GM12873 (cell line): Measurements from ENCODE around the gene PLP2.

Source experiments
- CTCF ChIP-seq: IDR thresholded peaks from 2 replicates; pipeline ENCODE4 v1.5.1; 2012; ENCODE audit warnings: low read depth, mild to moderate bottlenecking, moderate library complexity, low read length, control low read depth; ENCODE audit not compliant: insufficient read depth; ENCODE audit errors: missing control alignments

Gene PLP2

GRCh38 chrX:49212209-49212608 is 40.5 kb downstream of the PLP2 start:
- TF ChIP-seq CTCF: no peak

- TF ChIP-seq CTCF: no peak
Measured at GRCh38 chrX:49212861-49213260, 41.2 kb downstream of the PLP2 start.

DNA sequence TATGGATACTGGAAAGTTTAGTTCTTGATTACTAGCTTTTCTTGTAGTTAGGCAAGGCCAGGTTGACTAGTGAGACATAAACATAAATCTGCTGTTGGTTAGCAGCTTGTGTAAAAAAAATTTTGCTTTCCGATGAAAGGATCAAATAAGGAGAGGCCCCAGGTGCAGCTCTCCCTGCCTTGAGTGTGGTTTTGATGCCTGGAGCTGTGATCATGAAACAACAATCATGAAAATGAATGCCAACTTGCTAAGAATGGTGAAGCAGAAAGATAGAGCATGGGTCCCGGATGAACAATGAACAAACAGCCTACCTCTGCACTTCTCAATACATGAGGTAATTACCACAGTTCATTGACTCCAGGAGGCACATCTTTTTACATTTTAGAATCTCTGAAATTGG is 42.7 kb downstream of the PLP2 start:
- no peak for TF ChIP-seq CTCF

GRCh38 chrX:49214996-49215526 is 43.4 kb downstream of the PLP2 start:
- no peak for TF ChIP-seq CTCF

GRCh38 chrX:49220100-49220499 is 48.4 kb downstream of the PLP2 start:
- TF ChIP-seq CTCF: no peak

- TF ChIP-seq CTCF: no peak
Measured at GRCh38 chrX:49221868-49222267, 50.2 kb downstream of the PLP2 start.
